Activated CD4-positive, alpha-beta T cell treated with anti-CD3 and anti-CD28 coated beads for 48 hours (primary cell): Measurements from ENCODE around the gene MAP3K9.

Source experiments
- DNase-seq: peaks from one replicate; pipeline ENCODE4 v3.0.0-alpha.2; 2020

The MAP3K9 gene

DNA sequence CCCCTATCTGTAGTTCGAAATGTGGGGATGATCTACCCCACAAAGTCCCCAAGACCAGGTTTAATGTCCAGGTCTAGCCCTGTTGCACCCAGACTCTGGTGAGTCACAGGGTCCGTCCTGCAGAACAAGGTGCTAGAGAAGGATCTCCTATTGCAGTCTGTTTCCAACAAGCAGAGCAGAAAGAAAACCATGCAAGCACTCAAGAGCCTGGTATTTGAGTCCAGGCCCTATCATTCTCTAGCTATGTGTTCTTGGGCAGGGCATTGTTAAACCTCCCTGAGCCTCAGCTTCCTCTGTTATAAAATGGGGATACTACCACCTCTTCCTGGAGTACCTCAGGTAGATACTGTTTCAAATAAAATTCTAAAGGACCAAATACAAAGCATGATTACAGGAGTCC is 24.4 kb downstream of the MAP3K9 start:
- DNase-seq, result no peak

DNA sequence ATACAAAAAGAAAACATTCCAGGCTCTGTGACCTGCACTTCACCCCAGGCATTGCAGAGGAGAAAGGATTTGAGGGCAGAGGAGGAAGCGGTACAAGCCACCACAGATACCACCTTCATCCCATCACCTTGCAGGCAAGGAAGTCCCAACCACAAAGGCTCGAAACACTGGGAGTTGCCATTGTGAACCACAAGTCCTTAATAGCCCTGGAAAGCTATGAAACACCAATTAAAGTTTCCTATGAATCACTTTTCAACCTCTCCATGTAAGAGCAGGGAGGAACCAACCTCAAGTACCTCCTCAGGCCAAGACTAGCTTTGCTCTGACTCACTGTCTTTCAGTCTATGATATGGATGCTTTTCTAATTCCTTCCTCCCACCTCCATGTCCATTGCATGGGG is 27.0 kb downstream of the MAP3K9 start:
- DNase-seq, result peak; percentile 4

DNA sequence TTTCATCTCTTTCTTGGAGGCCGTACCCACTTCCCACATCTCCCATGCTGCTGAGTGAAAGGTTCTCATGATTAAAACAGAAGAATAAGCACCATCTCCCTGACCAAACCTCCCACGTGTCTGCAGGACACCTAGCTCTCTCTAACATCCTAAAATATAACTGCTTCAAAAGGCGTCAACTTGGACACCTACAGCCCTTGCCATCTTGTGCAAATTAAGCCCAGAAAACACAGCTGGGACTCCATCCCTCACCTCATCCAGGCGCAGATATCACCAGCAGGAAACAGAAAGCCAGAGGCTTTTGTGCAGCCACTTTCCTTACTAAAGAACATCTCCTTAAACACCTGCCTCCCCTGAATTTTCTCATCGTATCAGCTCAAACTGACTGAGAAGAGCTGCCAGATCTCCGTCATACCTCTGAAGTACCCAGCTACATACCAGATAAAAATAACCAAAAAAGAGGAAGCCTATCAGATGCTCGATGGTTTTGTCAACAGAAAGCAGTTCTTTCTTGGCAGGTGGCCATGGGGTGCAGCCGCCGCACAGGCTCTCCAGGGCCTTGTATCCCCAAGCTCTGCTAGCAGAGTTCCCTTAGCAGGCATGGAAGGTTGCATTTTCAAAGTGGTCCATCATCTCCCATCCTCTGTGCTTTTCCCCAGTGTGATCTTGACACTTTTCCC is 28.8 kb downstream of the MAP3K9 start:
- no peak for DNase-seq

DNA sequence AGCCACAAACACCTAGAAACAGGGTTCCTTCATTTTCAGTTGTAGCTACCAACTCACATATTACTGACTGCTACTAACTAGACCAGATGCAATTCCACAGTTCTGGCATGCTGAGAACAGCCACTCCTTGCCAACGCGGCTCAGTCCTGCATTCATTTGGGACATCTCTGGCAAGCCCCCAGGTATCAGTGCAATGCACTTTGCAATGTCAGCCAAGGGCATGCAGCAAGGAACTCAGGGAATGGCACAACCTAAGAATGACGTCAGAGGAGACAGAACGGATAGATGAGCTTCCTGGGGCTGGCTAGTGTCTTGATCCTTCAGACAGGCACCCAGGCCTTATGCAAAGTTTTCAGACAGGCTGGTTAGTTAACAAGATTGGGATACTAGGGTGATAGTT is 29.6 kb downstream of the MAP3K9 start:
- no peak for DNase-seq

DNA sequence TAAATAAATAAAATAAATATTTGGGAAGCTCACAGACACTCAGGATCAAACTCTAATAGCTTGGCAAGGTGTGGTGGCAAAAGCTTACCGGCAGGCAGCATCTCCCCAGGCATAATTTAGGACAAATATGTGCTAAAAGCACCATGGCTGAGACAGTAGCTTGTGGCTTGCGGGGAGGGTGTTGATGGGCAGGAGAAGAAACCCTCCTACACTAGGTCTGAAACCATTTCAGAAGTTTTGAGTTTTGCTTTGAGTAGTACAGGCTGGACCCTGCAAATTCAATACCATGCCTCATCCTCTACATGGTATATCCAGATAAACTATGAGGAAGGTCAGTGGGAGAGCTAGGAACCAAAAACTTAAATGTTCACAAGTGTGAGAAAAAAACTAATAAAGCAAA is 33.1 kb downstream of the MAP3K9 start:
- DNase-seq, result no peak

DNA sequence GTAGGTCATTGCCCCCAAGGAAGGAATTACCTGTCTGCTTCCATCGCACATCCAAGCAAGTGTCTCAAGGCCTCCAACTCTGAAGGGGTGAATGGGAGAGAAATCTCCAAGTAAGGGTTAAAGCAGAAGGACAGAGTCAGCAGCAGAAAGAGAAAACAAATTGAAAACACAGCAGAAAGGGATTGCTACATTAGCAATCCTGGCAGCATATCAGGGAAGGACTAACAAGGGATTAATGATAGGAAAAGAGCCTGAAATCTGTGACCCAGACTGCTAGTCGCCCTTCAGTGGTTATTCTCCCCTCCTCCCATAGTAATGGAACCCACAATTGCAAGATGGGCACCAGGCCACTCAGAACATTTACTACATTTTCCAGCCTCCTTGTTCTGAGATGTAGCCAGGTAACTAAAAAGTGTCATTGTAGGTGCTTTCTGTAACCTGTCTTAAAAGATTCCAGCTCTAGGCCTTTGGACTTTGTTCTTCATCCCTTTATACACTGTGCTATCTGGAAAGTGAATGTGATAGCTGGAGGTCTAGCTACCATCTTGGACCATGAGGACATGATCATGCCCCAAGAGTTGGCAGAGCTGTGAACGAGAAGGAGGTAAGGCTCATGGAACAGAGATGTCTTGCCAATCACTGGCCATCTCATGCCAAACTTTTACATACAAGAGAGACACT is 36.0 kb downstream of the MAP3K9 start:
- no peak for DNase-seq

DNA sequence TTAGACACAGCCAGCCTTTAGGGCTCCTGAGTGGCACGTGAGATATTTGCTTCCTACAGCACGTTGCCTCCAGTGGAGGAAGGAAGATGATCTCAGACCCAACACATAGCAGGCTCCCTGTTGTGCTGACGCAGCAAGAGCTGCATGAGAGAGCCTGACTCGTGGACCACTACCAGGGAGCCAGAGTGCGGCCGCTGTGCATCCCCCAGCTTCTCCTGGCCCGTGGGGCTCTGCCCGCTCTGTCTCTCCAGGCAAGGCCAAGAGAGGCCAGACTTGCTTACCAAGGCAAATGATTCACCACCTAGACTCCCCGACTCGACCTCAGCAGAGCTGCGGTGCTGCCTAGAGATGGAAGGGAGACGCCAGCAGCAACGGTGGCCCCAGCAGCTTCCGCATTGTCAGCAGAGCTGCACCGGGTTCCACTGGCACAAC is 37.5 kb downstream of the MAP3K9 start:
- DNase-seq, result no peak

DNA sequence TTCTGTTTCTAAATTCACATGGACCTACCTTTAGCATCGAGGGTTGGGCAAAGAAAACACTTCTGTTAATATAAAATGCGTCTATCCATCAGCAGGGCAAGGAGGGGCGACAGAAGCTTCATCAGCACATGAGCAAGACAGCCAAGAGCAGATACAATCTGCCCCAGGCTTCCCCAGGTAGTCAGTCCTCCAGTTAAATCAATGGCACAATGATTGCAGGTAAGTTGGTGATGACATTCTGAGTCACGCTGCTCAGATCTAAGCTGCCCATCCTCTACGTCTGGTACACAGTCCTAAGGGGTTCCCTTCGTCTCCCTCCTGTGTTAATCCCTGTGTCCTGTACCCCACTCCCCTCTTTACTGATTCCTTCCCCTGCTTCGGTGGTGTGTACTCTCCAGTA is 38.8 kb downstream of the MAP3K9 start:
- no peak for DNase-seq

DNA sequence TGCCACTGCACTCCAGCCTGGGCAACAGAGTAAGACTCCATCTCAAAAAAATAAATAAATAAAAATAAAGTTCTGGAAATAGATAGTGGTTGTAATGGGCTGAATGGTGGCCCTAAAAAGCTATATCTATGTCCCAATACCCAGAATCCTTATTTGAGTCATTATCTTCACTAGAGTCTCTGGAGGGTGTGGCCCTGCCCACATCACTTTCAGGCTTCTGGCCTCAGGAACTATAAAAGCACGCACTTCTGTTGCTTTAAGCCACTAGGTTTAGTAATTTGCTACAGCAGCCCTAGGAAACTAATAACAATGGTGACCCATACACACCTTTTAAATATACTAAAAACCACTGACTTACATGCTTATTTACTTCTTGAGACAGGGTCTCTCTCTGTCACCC is 49.9 kb downstream of the MAP3K9 start:
- no peak for DNase-seq

DNA sequence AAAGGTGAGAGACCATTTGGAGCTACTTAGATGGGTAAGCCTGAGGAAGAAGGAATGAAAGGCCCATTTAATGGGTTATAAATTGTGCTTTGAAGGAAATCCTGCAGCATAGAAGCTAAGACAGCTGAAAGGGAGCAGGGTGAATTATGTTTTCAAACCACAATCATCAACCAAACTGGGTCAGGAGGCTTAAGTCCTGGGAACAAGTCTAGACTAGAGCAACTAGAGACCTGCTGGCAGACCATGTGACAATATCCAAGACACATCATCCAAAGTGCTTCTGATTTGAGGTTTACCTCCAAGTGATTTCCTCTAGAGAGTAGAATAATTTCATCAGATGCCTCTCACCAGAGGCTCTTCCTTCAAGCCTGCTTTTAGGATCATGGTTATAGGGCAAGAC is 53.7 kb downstream of the MAP3K9 start:
- DNase-seq, result no peak

DNA sequence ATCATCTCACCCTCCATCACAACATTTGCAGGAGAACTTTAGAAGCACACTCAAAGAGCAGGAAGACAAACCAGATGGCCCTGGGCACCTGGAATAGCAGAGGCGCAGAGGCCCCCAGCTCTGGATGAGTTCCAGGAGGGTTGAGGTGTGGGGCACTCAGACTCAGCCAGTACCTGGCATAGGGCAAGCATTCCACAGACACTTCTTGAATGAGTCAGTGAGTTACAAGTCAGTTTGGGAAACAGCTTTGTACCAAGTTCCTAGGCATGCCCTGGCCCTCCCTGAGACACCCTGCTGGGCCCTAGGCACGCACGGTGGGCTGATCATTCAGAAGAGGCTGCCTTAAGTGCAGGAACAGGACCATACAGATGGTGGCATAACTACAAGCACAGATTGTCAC is 54.3 kb downstream of the MAP3K9 start:
- no peak for DNase-seq

DNA sequence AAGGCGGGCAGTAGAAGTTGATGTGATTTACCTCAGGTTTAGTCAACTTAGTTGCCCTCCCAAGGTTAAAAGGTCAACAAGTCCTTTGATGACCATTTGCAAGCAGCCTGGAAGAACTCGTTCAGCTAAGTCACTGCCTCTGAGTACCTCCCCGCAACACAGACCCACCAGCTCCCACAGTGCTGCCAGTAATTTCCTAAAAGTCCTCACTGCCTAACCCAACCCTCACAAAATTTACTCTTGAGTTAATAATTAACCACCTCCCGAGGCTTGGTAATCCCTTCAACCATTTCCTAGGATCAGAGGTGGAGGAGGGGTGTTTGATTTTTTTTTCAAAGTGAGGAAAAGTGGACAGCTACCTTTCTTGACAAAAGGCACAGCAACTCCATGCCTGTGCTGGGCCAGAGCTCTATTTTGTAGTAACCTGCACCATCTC is 55.8 kb downstream of the MAP3K9 start:
- no peak for DNase-seq

DNA sequence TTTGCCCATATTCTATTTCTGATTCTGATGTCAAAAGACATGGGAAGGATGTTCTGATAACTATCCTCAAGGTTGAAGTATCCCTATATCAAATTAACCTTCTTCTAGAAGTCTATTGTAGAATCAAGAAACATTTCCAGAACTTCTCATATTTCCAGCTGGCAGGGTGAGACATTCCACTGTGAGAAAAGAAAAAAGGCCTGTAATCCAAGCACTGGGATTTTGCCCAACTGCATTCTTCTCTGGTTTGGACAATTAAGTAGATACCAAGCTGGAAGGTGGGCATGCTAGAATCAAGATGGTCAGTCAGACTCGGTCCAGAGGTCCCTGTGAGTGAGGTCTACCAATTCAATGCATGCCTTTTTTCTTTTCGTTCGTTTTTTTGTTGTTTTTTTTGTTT is 60.9 kb downstream of the MAP3K9 start:
- DNase-seq, result no peak

DNA sequence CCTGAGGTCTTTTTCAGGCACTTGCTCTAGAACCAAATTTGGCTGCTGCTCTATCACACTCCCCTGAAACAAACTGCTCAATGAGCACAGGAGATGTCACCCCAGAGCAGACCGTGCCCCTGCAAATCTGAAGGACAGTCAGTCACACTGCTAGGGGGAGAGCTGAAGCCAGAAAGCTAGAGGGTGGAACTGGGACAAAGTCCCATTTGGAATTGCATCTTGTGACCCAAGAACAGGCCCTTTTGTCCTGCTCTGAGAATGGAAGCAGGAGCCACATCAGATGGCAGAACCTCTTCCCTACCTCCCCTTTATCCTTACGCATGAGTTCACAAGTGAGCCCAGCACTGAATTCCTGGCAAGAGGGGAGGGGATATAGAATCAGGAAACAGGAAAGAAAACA is 64.7 kb downstream of the MAP3K9 start:
- DNase-seq, result no peak

DNA sequence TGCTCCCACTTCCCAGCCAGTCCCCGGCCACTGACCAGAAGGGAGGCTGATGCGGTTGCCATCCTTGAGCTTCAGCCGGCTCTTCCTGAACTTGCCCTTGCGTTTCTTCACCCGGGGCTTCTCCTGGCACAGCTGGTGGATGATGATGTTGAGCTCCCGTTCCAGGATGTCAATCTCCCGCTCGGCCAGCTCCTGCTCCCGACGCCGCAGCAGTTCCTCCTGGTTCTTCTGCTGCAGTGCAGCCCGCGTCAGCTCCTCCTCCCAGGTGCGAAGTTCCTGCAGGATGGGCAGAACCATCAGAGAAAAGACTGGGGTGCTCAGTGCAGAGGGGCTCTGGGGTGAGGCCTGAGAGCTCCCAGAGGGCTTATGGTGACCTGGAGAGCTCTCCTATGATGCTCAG is 67.0 kb downstream of the MAP3K9 start:
- DNase-seq, result no peak

DNA sequence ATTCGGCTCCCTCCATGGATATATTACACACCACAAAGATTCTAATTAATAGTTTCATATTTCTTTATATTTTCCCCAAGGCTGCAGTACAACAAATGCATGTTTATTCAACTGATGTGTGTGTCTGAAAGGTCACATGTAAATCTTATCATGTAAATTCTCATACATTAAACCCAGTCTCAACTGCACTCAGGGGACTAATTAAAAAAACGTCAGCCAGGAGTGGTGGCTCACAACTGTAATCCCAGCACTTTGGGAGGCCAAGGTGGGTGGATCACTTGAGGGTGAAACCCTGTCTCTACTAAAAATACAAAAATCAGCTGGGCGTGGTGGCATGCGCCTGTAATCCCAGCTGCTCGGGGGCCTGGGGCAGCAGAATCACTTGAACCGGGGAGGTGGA is 67.8 kb downstream of the MAP3K9 start:
- DNase-seq, result no peak

DNA sequence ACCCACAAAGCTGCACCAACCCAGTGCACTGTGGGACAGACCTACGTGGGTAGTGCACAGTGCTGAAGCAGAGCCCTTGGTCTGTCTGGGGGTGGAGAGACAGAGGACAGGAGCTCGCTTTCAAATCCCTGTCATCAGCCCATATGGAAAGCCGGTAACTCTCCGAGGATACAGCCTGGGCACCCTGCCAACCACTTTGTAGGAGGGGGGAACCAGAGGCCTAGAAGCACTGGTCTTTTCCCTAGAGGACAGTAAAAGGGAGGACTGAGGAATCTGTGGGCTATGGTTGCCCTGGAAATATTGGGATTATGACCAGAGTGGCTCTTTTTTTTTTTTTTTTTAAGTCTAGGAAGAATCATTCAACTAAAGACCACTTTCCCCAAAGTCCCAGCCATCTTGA is 74.3 kb downstream of the MAP3K9 start:
- no peak for DNase-seq

DNA sequence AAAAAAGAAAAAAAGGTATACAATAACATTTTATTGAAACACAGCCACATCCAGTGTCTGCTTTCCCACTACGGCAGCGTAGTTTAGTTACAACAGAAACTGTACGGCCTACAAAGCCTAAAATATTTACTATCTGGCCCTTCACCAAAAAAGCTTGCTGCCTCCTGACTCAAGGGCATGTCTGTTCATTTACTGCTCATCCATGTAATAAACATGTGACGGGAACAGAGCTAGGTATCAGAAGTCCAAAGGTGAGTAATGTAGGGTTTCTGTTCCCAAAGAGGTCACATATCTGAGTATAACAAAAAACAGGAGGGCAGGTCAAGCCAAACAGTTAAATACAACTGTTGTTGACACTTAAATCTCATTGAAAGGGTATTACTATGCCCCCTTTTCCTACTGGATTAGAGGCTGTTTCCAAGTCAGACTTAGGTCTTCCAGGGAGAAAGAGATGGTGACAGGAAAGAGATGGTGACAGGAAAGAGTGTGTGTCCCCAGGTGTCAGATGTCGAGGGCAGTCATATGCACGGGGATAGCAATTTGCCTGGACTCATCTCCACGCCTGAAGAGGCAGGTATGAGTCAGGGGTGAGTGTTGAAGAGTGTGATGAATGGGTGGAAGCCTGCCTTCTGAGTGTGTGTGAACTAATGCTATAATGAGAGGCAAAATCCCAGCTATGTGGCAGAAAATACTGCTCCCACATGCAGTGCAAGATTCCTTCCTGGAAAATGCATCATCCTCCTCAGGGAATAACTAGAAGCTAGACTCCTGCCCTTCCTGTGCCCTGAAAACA is 77.7 kb downstream of the MAP3K9 start:
- no peak for DNase-seq

DNA sequence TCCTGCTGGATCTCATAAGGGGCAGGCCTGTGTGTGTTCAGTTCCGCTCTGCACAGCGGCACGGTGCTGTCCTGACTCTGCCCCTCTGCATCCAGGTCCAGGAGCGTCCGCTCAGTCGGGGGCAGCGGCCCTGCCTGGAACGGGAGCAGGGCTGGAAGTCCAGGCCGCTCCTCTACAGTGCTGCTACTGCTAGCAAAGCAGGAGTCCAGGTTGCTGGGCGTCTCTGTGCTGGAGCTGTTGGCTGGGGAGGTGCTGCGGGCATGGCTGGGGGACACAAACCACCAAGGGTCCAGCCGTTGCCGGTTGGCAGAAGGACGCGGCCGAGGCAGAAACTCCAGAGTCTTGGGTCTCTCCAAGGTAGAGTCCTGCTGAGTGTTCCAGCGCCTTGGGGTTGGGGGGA is 78.9 kb downstream of the MAP3K9 start:
- no peak for DNase-seq

DNA sequence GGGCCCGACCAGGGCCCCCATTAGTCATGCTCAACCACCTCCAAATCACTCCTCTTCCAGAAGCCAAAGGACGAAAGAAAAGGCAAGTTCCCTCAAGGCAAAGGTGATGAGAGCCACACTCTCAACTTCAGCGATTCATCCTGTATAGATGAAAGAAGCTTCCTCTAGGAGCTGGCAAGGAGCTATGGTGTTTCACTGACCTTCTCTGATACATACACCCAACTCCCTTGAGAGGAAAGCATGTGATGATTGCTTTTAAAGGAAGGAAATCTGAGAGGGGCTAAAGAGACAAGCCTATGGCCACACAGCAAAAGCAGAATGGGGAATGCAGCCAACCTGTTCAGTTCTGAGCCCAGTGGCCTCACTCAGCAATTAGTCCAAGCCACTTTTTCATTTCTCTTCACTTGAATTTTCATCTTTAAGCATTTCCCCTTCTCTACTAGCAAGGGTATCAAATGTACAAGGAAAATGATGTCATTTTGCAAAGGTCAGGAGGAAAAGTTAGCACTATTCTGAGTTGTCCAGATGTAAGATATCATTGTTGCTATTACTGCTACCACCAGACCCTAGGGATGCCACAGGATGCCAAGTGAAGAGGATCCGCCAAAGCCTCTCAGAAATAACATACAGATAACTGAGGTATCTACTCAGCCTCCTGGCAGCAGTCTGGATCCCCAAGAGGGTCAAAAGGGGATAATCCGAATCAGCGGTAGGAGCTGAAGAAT is 82.5 kb downstream of the MAP3K9 start:
- no peak for DNase-seq

DNA sequence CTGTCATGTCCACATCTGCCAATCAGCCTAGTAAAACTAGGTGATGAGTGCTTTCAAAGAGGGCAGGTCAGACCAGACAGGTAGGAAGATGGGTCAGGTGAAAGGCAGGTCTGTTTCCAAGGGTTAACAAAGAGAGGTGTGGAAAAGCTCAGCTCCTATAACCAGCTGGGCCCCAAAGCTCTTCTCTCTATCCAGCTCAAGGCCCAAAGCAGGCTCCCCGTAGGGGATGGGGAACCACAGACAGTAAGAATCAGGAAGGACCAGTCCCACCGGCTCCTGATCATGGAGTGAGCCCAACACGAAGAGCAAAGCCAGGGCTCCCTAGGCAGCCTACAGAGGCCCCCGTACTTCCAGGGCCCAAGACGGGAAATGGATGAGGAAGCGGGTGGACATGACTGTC is 84.4 kb downstream of the MAP3K9 start:
- DNase-seq, result no peak

DNA sequence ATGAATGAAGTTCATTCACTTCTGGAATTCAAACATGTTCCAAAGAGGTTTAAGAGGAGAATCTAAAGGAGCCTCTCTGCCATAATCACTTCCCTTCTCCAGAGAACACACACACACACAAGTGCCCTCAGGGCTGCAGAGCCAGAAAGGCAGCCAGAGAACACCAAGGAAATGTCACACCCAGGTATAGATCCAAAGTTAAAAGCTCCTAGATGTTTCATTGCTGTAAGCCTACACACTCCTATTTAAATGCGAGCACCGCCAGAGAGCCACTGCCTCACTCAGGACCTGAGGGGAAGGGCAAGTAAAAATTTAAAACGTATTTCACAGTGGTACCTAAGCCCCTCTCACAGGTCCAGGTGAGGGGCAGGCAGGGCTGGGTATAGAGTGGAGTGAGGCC is 85.2 kb downstream of the MAP3K9 start:
- DNase-seq, result no peak

DNA sequence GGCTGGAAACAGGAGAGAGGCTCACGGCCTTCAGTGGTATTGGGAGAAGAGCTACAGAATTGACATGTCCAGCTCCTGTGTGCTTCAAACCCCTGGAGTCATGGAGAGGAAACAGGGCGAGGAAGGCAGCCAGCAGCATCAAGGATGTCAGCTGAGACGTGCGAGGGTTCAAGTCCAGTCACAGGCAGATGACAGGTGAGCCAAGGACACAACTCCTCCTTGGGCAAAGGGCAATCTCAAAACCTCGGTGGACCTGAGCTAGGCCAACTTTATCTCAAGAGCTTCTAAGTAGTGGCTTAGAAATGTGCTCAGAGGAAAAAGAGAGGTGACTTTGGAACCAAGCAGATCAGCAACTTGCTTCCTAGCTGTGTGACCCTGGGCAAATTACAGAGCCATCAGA is 86.0 kb downstream of the MAP3K9 start:
- no peak for DNase-seq

DNA sequence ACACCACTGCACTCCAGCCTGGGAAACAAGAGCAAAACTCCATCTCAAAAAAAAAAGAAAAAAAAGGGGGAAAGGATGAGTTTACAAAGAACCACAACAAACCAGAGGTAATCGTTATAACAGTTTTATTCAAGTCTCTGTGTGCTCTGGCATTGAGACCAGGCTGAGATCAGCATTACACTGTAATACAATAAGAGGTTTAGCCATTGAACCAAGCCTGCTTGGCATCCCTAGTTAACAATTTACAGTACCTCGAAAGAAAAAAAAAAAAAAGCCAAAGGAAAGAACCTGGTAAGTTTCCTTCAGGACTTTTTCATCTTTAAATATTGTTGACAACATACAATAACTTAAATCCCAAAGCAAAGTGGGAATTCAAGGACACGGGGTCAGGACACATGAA is 86.9 kb downstream of the MAP3K9 start:
- DNase-seq, result no peak
